Stomach (tissue), 9 donors: Measurements from ENCODE around the gene STEAP2. TPM values are rescaled to one million over a fixed set of nuclear protein-coding genes. Genes with fewer than 3 reads are reported as not detected.
"Not testable (repeated sequence)": the region's sequence is repeated elsewhere in the genome, so short reads cannot be mapped to it uniquely, and the experiment has no call there.

Source experiments
- DNase-seq, 2 donors: peaks; one replicate each; pipeline versions ENCODE4 v3.0.0 to v3.0.0-alpha.2; 2013 to 2019
- H3K27ac ChIP-seq, 5 donors: fragments of 200-600 bp in 4 of 5; sonication (generic) in 4 of 5; one replicate each; pipeline ENCODE4 v1.5.1; 2013 to 2019; ENCODE audit warnings: mild to moderate bottlenecking in 1 of 5, moderate library complexity in 1 of 5
- H3K27me3 ChIP-seq, 3 donors: fragments of 200-600 bp; sonication (generic); one replicate each; pipeline ENCODE4 v1.5.1; 2017 to 2019; ENCODE audit warnings: mixed run types in 1 of 3
- H3K36me3 ChIP-seq, 4 donors: fragments of 200-600 bp; sonication (generic); 1 replicate in 3 of 4; 2 replicates in 1 of 4; pipeline ENCODE4 v1.5.1; 2016 to 2019
- H3K4me1 ChIP-seq, 4 donors: fragments of 200-600 bp; sonication (generic); one replicate each; pipeline ENCODE4 v1.5.1; 2016 to 2019
- H3K4me3 ChIP-seq, 4 donors: fragments of 200-600 bp; sonication (generic) in 3 of 4; one replicate each; pipeline ENCODE4 v1.5.1; 2016 to 2019; ENCODE audit warnings: mild to moderate bottlenecking in 1 of 4
- H3K9me3 ChIP-seq, 4 donors: fragments of 200-600 bp; sonication (generic); one replicate each; pipeline ENCODE4 v1.5.1; 2016 to 2019
- CTCF ChIP-seq, 7 experiments: fragments of 450-650 bp in 4 of 7; fragments of 200-600 bp in 3 of 7; sonication (generic) in 3 of 7; IDR thresholded peaks; one replicate each; pipeline ENCODE4 v1.5.1; 2016 to 2019; ENCODE audit warnings: antibody characterized with exemption in 7 of 7, control low read depth in 2 of 7, mild to moderate bottlenecking in 1 of 7
- EP300 ChIP-seq: sonication (generic); formaldehyde crosslinking; IDR thresholded peaks from one replicate; pipeline ENCODE4 v1.6.1; 2017; ENCODE audit warnings: antibody characterized with exemption
- POLR2A ChIP-seq, 4 donors: fragments of 450-650 bp; IDR thresholded peaks; one replicate each; pipeline ENCODE4 v1.6.1; 2016; ENCODE audit warnings: antibody characterized with exemption in 4 of 4, control low read depth in 2 of 4, mild to moderate bottlenecking in 1 of 4, moderate library complexity in 1 of 4
- POLR2AphosphoS5 ChIP-seq, 3 donors: sonication (generic); formaldehyde crosslinking; IDR thresholded peaks; one replicate each; pipeline ENCODE4 v1.6.1; 2016; ENCODE audit warnings: antibody characterized with exemption in 3 of 3
- WGBS, 5 donors: extraction: QIAGEN DNeasy Blood & Tissue Kit in 3 of 5; methylation state at CpG; one replicate each; pipeline versions ENCODE4 v1.1.5 to v1.1.7; 2013 to 2018; 5-methylcytosine and 5-hydroxymethylcytosine counted together
- intact Hi-C: fragments of 100-400 bp; cut with DNase I; formaldehyde crosslinking; loops from one replicate; pipeline ENCODE4 v1.15.1; 2023; ENCODE audit warnings: low total_unique reads
- polyA plus RNA-seq, 3 donors: library from polyadenylated mRNA; stranded (reverse); fragments of 200-250 nt; gene quantifications; one replicate each; pipeline ENCODE4 v1.2.3, GENCODE V29; 2013
- total RNA-seq, 5 donors: library from RNA; depleted of rRNA; stranded (reverse); fragments of >200 nt; gene quantifications; one replicate each; pipeline versions ENCODE4 v1.1.0 to v1.2.3, GENCODE V29; 2014 to 2016
- donor health status: healthy with polysubstance abuse.
- donor health status: Bipolar disorder and iron deficiency.
- donor health status: healthy.

Gene STEAP2
- total and polyA plus RNA-seq, 8 donors, result 0.92 to 52.7 (median 8.9) TPM

GRCh38 chr7:90250601-90251303 lies 39.2 kb downstream of the STEAP2 start:
- Histone ChIP-seq H3K36me3 (no peaks in the 10 kb centered on the region), H3K27me3 (no peaks in the 10 kb centered on the region), H3K4me1 (peaks cover 0 to 11% (median 9%) of the 10 kb centered on the region in 4 donors), H3K27ac (no peak overlapping the region), H3K9me3 (no peaks in the 10 kb centered on the region), H3K4me3 (no peak overlapping the region)
- intact Hi-C loops, result loop anchor here (10.0 kb wide), 1 partner anchor 96 kb away; the partner anchor contains the start of gene STEAP1
- DNase-seq, result no peak
- TF ChIP-seq CTCF (IDR thresholded peaks at IDR 0.05) (no peak), POLR2A (IDR thresholded peaks at IDR 0.05) (no peak), EP300 (no peak), POLR2AphosphoS5 (IDR thresholded peaks at IDR 0.05) (no peak)
- WGBS, 5 donors, result 57 to 68% (median 65%) methylated on average over 3 of the region's 3 CpGs

GRCh38 chr7:90251304-90251635 lies 39.7 kb downstream of the STEAP2 start:
- intact Hi-C loops, result loop anchor here (10.0 kb wide), 1 partner anchor 96 kb away; the partner anchor contains the start of gene STEAP1
- H3K9me3 ChIP-seq, result no peaks in the 10 kb centered on the region
- H3K27ac ChIP-seq, result no peak overlapping the region
- DNase-seq, result no peak
- H3K36me3 ChIP-seq, result no peaks in the 10 kb centered on the region
- no peak for TF ChIP-seq POLR2AphosphoS5 (IDR thresholded peaks at IDR 0.05)
- TF ChIP-seq CTCF (IDR thresholded peaks at IDR 0.05), result no peak
- TF ChIP-seq POLR2A (IDR thresholded peaks at IDR 0.05), result no peak
- no peak for TF ChIP-seq EP300
- peaks cover 0 to 5% (median 4%) of the 10 kb centered on the region in 4 donors for H3K4me1 ChIP-seq
- H3K27me3 ChIP-seq, result no peaks in the 10 kb centered on the region
- H3K4me3 ChIP-seq, result no peak overlapping the region
- WGBS, 5 donors, result 56 to 86% (median 69%) methylated on average over 1 of the region's 1 CpG

GRCh38 chr7:90256011-90256410 lies 44.5 kb downstream of the STEAP2 start:
- DNase-seq, H3K4me1 ChIP-seq, H3K27me3 ChIP-seq, H3K36me3 ChIP-seq, H3K9me3 ChIP-seq, H3K27ac ChIP-seq, H3K4me3 ChIP-seq: not testable (repeated sequence)
- 90 to 98% (median 97%) methylated on average over 5 of the region's 5 CpGs for WGBS, 5 donors
- intact Hi-C loops, result loop anchor here (10.0 kb wide), 1 partner anchor 101 kb away; the partner anchor contains the start of gene STEAP1

GRCh38 chr7:90256778-90257177 lies 45.2 kb downstream of the STEAP2 start:
- no peak overlapping the region for H3K27ac ChIP-seq
- TF ChIP-seq POLR2AphosphoS5 (IDR thresholded peaks at IDR 0.05) (no peak), POLR2A (IDR thresholded peaks at IDR 0.05) (no peak), CTCF (IDR thresholded peaks at IDR 0.05) (no peak), EP300 (no peak)
- no peaks in the 10 kb centered on the region for H3K36me3 ChIP-seq
- no peaks in the 10 kb centered on the region for H3K27me3 ChIP-seq
- H3K4me3 ChIP-seq, result no peak overlapping the region
- no peaks in the 10 kb centered on the region for H3K9me3 ChIP-seq
- intact Hi-C loops, result loop anchor here (10.0 kb wide), 1 partner anchor 102 kb away; the partner anchor contains the start of gene STEAP1
- no peaks in the 10 kb centered on the region for H3K4me1 ChIP-seq
- no peak for DNase-seq
- 73 to 95% (median 88%) methylated on average over 1 of the region's 1 CpG for WGBS, 5 donors

- Histone ChIP-seq H3K27me3 (no peaks in the 10 kb centered on the region), H3K4me1 (no peaks in the 10 kb centered on the region), H3K27ac (no peak overlapping the region), H3K36me3 (no peaks in the 10 kb centered on the region), H3K9me3 (no peaks in the 10 kb centered on the region), H3K4me3 (no peak overlapping the region)
- intact Hi-C loops, result no loop called here
- no peak for TF ChIP-seq CTCF (IDR thresholded peaks at IDR 0.05)
- no peak for TF ChIP-seq POLR2AphosphoS5 (IDR thresholded peaks at IDR 0.05)
- TF ChIP-seq EP300, result no peak
- TF ChIP-seq POLR2A (IDR thresholded peaks at IDR 0.05), result no peak
- no peak for DNase-seq
Measured at GRCh38 chr7:90261441-90261840, 49.9 kb downstream of the STEAP2 start.
